Stomach (tissue), 4 donors: ENCODE results near the gene PCK2.

Experiments
- CTCF ChIP-seq, 7 experiments: fragments of 450-650 bp in 4 of 7; fragments of 200-600 bp in 3 of 7; sonication (generic) in 3 of 7; IDR thresholded peaks; one replicate each; pipeline ENCODE4 v1.5.1; 2016 to 2019; ENCODE audit warnings: antibody characterized with exemption in 7 of 7, control low read depth in 2 of 7, mild to moderate bottlenecking in 1 of 7
- EP300 ChIP-seq: sonication (generic); formaldehyde crosslinking; IDR thresholded peaks from one replicate; pipeline ENCODE4 v1.6.1; 2017; ENCODE audit warnings: antibody characterized with exemption
- POLR2A ChIP-seq, 4 donors: fragments of 450-650 bp; IDR thresholded peaks; one replicate each; pipeline ENCODE4 v1.6.1; 2016; ENCODE audit warnings: antibody characterized with exemption in 4 of 4, control low read depth in 2 of 4, mild to moderate bottlenecking in 1 of 4, moderate library complexity in 1 of 4
- POLR2AphosphoS5 ChIP-seq, 3 donors: sonication (generic); formaldehyde crosslinking; IDR thresholded peaks; one replicate each; pipeline ENCODE4 v1.6.1; 2016; ENCODE audit warnings: antibody characterized with exemption in 3 of 3

GRCh38 chr14:24055971-24056799 lies 37.9 kb upstream of the PCK2 start:
- no peak for TF ChIP-seq CTCF (IDR thresholded peaks at IDR 0.05)
- no peak for TF ChIP-seq EP300
- TF ChIP-seq POLR2AphosphoS5 (IDR thresholded peaks at IDR 0.05), result no peak
- TF ChIP-seq POLR2A (IDR thresholded peaks at IDR 0.05), result no peak
